ENCODE results near the gene GTF2F1.
"Not testable (repeated sequence)": the region's sequence is repeated elsewhere in the genome, so short reads cannot be mapped to it uniquely, and the experiment has no call there.

The GTF2F1 gene

DNA sequence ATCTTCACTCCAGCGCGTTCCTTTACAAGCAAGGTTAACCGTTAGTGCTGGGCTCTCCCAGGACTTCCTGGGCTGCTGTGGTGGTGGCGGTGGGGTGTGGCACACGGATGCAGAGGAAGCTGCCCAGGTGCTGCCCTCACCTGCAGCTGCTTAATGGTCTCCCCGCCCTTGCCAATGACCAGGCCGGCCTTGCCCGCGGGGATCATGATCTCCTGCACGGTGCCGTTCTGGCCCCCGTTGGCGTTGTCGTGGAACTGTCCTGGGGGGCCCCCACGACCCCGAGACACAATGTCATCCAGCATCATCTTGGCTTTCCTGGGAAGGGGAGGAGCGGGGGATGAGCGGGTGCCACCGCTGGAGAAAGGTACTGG is 25.6 kb upstream of the GTF2F1 start:
- no peak for FAIRE-seq

DNA sequence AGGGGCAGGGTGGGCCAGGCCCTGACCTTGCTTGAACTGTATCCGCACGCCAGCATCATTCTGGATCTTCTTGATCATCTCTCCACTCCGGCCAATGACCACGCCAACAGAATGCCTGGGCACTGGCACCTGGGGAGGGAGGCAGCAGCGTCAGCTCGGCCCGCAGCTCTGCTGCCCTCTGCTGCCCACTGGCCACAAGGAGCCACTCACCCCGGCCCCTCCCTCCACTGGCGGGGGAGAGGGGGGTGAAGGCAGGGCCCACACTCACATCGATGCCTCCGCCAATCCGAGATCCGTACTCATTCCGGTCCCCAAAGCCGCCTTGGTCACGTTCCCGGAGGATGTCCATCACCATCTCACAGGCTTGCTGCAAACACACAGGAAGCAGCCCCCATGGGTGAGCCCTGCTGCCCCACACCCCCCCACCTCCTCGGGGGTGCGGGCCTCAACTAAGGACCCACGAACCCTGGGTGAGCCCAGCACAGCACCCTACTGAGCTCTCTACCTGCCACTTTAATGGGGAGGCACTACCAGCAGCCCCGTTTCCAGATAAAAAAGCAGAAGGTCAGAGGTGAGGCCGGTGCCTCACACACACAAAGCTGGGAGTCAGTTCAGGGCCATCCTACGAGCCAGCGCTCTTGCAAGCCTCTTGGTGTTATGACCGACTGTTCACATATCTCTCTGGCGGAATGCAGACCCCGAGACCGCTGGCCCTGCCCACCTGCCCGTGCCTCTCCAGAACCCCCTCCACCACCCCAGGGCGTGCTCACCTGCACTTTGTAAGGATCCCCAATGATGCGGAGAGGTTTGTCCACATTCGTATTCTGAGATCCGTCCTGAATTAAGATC is 25.0 kb upstream of the GTF2F1 start:
- FAIRE-seq (no peak), DNase-seq (ENCODE audit: low spot score) (no peak)

More for the DNA sequence above, 25.6 kb upstream of the GTF2F1 start:
- DNase-seq (ENCODE audit: low spot score), result no peak

DNA sequence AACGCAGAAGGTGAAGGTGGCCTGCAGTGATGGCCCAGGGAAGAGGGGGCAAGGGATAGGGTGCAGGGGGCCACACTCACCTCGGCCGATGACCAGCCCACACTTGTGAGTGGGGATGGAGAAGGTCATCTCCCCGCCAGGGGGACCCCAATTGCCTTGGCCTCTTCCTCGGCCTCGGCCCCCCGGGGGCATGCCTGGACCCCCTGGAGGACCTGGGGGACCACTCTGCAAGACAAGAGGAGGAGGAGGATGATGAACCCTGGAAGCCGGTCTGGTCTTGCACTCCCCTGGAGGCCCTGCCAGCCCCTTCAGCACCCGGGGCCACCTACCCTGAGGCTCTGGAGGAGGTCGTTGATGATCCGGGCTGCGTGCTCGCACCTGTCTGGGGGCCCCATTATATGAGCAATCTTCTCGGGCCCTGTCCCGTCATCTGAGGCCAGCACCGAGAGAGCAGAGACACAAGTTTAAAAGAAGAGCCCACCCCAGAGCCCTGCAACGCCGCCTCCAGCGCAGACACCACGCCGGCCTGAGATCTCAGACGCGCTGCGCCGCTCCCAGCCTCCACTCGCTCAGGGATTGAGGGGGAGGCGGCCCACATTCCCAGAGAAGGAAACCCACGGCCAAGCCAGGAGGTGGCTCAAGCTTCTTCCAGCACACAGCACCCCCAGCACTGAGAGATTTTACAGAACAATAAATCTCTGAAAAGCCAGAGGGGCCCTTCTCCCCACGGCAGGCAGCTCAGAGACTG is 23.9 kb upstream of the GTF2F1 start:
- FAIRE-seq (no peak), DNase-seq (ENCODE audit: low spot score) (no peak)

DNA sequence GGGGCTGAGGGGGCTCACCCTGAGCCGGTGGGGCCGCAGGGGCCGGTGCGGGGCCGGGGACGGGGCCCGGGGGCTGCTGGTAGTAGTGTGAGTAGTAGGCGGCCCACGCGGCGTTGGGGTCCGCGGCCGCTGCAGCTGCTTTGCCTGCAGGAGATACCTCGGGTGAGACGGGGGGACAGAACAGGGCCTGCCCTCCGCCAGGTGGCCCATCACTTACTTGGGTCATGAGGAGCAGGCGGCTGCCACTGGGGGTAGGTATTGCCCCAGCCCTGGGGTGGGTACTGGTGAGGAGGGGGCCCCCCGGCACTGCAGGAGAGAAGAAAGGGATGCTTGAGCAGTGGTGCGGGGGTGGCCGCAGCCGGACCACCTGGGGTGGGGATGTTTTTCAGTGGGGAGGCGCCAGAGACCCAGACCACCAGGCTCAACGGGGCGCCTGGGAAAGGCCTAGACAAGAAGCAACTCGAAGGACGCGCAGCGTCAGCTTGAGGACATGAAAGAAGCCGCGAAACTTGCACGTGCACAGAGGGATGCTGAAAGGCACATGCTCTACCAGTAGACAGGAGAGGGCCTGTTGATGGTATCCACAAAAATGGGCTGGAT is 22.7 kb upstream of the GTF2F1 start:
- FAIRE-seq, result no peak
- no peak for DNase-seq (ENCODE audit: low spot score)

DNA sequence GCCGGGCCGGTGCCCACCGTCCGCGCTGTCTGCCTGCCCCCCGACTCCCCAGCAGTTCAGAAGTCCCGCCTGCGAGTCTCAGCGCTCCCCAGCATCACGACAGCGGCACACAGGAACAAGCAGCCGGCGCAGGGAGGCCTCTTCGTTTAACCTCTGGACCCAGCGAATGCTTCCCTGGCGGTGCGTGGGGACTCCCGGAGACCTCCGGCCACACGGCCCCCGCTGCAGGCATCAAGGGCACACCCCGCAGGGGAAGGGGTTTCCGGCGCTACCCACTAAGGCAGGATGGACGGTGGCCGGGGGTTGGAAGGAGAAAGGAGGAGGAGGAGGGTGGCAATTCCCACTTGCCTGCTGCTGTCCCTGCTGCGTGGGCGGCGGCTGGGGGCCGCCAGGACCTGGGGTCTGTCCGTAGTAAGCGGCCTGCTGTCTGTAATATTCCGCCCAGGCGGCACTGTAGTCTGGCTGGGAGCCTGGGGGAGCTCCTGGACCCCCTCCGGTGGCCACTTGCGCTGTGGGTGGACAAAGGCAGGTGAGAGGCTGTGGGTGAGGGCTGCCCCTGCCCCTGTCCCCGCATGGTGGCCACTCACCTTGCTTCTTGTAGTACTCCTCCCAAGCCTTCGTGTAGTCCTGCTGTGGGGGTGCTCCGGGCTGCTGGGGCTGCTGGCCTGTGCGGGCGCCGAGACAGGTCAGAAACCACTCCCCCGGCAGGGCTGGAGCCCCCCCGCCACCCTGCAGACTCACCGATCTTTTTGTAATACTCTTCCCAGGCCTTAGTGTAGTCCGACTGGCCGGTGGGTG is 22.0 kb upstream of the GTF2F1 start:
- FAIRE-seq, result no peak

DNA sequence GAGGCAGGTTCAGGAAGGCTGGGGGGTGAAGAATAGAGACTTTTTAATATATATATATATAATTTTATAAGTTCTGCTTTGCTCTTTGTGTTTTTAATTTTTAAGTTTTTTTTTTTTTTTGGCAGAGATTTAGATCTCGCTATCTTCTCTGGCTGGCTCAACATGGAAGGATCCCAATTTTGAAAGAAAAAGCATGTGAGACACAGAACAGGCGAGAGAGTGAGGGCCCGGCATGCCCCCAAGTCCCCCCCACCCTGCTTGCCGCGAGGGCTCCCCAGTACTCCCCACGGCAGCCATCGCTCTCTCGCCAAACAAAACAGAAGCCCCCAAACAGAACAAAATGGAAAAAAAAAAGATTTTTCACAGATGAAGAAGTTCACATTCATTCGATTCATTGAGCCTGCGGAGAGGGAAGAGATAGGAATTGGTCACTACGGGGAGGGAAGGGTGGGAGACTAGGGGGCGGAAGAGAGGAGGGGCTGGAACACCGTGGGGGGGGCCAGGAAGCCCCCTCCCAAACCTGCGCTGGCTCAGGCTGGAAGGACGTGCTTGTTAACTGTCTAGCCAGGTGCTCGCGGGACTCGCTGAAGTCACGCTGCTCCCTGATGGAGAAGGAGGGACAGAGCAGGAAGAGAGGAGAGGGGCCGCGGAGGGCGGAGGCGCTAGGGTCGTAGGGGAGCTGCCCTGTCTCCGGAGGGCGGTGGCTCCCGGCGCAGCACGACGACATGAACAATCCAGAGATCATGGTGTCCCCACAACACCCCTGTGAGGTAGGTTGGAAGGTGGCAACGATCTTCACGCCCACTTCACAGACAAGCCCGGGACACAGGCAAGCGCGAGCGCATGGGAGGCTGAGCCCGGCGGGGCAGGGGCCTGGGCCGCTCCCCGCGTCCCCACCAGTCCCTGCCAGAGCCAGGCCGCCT is 21.0 kb upstream of the GTF2F1 start:
- no peak for FAIRE-seq
- DNase-seq (ENCODE audit: low spot score), result no peak

More for the DNA sequence above, 22.0 kb upstream of the GTF2F1 start:
- no peak for DNase-seq (ENCODE audit: low spot score)

DNA sequence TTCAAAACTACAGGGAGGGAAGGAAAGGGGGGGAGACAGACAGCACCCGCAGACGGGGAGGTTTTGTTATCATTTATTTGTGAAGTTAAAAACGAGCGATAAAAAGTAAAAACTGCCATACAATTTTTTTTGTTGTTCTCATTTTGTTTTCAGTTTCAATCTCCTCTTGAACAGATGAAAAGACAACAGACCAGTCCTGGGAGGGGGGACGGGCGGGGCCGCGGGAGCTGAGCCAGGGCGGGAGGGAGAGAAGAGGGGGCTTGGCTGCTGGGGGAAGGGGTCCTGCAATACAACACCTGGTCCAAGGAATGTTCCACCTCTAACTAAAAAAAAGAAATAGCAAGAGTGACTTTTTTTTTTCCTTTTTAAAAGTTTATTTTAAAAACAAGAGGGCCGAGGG is 20.3 kb upstream of the GTF2F1 start:
- FAIRE-seq (no peak), DNase-seq (ENCODE audit: low spot score) (no peak)

DNA sequence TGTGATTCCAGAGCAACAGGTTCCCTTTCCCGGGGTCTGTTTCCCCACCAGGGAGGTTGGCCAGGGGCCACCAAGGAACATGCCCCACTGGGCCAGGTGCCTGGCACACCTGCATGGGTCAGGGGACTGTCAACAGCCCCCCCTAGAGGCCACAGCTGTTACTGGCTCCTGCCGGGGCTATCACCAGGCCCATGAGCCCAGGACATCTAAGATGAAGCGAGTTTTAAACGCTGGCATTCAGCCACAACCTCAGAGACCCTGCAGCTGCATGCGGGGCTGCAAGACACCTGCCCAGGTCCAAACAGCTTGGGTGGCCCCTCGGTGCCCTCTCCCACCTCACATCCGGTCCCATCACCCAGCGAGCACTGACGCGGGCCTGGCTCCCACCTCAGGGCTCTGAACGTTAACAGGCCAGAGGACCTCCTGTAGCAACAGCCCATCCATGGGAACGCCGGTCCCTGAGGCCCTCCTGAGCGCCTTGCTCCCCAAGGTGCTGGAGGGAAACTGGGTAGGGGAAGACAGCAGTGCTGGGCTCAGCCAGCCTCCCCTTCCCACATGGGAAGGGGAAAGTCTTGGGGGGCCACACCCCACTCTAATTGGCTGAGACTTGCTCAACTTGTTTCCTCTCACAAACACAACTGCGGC is 19.6 kb upstream of the GTF2F1 start:
- DNase-seq (ENCODE audit: low spot score) (no peak), FAIRE-seq (no peak)

DNA sequence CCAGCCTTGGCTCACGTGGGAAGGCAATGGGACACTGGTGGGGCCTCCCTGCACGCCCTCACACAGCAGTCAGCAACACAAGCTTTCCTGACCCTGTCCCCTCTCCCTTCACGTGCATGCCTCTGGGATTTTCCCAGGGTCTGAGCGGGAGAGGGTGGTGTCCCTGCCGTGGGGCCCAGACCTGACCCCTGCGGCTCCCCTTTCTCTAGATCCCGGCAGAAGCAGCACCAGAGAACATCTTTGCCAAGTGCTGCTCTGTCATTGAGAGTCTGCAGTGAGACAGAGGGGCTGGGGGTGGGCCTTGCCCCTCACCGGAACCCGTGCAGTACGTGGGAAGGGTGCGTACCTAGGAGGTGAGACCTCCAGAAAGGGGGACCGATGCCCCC is 19.1 kb upstream of the GTF2F1 start:
- DNase-seq (ENCODE audit: low spot score), result no peak
- no peak for FAIRE-seq

DNA sequence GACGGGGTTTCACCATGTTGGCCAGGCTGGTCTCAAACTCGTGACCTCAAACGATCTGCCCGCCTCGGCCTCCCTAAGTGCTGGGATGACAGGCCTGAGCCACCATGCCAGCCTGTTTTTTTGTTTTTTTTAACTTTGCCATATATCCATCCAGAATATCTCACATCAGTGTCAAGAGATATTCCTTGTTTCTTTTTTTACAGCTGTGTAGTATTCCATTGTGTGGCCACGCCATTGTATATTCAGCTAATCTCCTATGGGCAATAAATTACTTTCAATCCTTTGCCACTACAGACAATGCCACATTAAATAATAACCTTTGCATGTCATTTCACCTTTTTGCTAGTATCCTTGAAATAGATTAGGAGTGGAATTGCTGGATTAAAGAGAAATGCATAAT is 16.4 kb upstream of the GTF2F1 start:
- no peak for DNase-seq (ENCODE audit: low spot score)
- no peak for FAIRE-seq

DNA sequence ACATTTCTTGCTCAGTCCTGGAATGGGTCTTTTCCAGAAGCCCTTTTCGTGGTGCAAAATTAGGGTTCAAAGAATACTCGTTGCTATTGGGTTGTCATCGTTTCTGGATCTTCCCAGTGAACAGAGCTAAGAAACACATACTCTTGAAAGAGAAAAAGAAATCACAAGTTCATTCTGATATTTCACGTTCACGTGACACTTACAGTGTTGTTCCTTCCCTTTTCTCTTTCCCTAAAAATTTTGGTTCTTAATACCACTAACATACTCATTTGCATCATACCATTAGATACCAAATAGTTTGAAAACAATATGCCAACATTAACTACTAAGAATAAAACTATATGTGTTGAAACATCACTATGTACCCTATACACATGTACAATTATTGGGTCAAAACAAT is 13.4 kb upstream of the GTF2F1 start:
- FAIRE-seq (no peak), DNase-seq (ENCODE audit: low spot score) (no peak)

DNA sequence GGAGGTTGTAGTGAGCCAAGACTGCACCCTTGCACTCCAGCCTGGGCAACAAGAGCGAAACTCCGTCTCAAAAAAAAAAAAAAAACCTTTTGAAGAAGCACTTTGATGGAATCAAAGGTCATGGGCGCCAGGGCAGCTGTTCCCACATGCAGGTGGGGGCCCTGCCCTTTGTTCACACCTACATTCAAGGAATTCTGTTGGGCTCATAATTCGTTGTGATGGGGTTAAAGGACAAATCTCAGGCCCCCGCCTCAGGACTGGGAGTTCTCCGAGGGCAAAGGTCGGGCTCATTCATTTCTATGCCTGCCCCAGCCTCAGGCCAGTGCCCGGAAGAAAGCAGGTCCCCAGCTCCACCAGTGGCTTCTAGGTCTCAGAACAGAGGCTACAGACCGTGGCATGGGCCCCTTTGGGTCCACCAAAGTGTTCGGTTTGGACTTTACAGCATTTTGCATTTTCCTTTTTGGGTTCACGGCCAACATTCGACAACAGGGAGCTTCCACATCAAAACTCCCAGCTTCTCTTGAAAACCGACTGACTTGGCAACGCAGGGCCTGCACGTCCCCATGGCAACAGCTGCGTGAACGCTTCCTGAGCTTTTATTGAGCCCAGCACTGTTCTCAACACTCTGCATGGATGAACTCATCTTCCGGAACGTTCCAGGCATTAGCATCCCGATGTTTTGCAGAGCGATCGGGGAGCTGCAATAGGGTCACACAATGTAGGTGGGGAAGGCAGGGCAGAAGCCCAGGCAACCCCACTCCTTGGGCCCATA is 10.1 kb upstream of the GTF2F1 start:
- FAIRE-seq (no peak), DNase-seq (ENCODE audit: low spot score) (no peak)

DNA sequence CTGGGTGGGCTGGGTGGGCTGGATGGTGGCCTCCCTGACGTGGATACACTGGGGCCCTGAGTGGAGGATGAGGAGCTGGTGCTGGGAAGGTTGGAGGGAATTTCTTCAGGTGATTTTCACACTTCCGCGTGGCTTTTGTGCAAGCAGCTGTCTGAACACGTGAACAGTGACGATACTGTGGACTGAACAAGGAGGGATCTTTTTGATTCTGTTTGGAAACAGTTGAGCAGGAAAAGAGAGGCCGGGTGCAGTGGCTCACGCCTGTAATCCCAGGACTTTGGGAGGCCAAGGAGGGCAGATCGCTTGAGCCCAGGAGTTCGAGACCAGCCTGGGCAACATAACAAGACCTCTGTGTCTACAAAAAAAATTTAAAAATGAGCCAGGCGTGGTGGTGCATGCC is 9.1 kb upstream of the GTF2F1 start:
- no peak for FAIRE-seq
- DNase-seq (ENCODE audit: low spot score), result no peak

DNA sequence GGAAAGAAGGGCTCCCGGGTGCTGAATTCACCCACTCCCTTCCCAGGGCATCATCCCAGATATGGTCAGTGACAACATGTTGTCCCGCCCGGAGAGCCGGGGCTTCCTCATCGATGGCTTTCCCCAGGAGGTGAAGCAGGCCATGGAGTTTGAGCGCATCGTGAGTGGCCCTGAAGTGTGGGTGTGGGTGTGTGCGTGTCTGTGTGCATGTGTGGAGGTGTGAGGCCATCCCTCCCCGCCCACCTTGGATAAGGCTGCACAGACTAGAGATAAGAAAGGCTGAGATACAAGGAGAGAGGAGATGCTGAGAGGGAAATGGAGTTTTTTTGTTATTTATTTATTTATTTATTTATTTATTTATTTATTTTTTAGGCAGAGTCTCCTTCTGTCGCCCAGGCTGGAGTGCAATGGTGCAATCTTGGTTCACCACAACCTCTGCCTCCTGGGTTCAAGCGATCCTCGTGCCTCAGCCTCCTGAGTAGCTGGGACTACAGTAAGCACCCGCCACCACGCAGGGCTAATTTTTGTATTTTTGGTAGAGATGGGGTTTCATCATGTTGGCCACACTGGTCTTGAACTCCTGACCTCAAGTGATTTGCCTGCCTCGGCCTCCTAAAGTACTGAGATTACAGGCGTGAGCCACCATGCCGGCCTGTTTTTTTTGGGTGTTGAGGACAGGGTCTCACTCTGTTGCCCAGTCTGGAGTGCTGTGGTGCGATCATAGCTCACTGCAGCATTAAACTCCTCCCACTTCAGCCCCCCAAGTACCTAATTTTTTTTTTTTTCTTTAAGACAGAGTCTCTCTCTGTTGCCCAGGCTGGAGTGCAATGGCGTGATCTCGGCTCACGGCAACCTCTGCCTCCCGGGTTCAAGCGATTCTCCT is 7.3 kb upstream of the GTF2F1 start:
- FAIRE-seq; DNase-seq (ENCODE audit: low spot score): not testable (repeated sequence)

DNA sequence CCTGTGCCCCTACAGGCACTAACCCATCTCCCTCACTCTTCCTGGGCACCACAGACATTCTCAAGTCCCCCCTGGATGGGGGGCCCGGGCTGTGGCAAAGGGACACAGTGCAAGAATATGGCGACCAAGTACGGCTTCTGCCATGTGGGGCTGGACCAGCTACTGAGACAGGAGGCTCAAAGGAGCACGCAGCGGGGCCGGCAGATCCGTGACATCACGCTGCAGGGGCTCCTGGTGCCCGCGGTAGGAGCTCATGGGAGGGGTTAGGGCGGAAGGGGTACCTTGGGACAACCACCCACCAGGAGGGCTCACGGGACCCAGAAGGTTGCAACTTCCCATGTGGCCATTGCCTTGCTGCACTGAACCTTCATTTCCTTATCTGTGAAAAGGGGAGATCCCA is 3.3 kb upstream of the GTF2F1 start:
- FAIRE-seq (no peak), DNase-seq (ENCODE audit: low spot score) (no peak)

DNA sequence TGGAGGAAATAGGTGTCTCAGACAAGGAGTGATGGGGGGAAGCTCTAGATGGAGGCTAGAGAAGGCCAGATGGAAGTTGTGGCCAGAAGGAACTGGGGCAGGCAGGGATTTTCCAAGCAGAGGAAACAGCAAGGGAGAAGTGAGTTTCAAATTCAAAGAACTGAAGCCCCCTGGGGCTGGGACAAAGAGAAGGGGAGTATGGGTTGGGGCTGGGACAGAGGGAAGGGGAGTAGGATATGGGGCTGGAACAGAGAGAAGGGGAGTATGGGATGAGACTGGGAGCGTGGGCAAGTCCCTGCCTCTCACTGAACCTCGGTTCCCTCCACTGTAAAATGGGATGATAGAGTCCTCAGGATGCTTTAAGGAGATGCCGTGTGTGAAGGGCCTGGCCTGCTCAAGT is 1.9 kb upstream of the GTF2F1 start:
- no peak for FAIRE-seq

DNA sequence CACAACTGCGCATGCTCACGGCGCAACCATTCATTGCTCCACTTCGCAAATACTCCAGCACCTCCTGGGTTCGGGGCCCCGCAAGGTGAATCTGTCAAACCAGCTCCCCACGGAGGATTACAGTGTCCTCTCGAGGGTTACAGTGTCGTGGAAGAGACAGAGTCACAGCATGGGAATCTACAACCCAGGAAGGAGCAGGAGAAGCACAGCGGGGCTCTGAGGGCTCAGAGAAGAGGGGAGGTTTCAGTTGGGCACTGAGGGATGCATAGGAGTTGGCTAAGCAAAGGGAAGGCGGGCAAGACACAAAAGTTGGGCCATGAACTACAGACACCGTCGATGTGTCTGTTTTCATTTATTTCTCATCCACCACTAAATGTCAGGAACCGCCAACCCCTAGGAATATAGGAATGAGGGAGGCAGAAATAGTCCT is 1.0 kb upstream of the GTF2F1 start:
- no peak for FAIRE-seq

More for the DNA sequence above, 1.9 kb upstream of the GTF2F1 start:
- DNase-seq (ENCODE audit: low spot score), result no peak

More for the DNA sequence above, 1.0 kb upstream of the GTF2F1 start:
- no peak for DNase-seq (ENCODE audit: low spot score)
